CD14-positive monocyte (primary cell): Measurements from ENCODE around the gene MLEC. TPM values are rescaled to one million over a fixed set of nuclear protein-coding genes. Genes with fewer than 3 reads are reported as not detected.

Experiments used
- DNase-seq, 3 donors: peaks; one replicate each; pipeline ENCODE4 v3.0.0-alpha.2; 2011 to 2022
- H2AFZ ChIP-seq: 2 replicates; pipeline ENCODE4 v1.6.0; 2012; ENCODE audit warnings: mild to moderate bottlenecking, low read depth, low read length, inconsistent platforms; ENCODE audit not compliant: insufficient read depth, poor library complexity, severe bottlenecking
- H3K27ac ChIP-seq, 2 donors: 1 replicate in 1 of 2; 2 replicates in 1 of 2; pipeline ENCODE4 v1.5.1; 2012 to 2013; ENCODE audit warnings: low read length in 2 of 2, control low read depth in 1 of 2, inconsistent platforms in 1 of 2, low read depth in 1 of 2, mild to moderate bottlenecking in 1 of 2
- H3K27me3 ChIP-seq, 2 donors: one replicate each; pipeline versions ENCODE4 v1.6.0 to v1.6.1; 2011 to 2013; ENCODE audit warnings: low read length in 2 of 2; ENCODE audit not compliant: control insufficient read depth in 2 of 2, insufficient read depth in 2 of 2
- H3K36me3 ChIP-seq, 2 donors: replicated peaks in 1 of 2; 1 replicate in 1 of 2; 2 replicates in 1 of 2; pipeline versions ENCODE4 v1.5.1 to v1.6.1; 2012 to 2013; ENCODE audit warnings: low read length in 2 of 2, control low read depth in 1 of 2, inconsistent platforms in 1 of 2, mild to moderate bottlenecking in 1 of 2; ENCODE audit not compliant: insufficient read depth in 2 of 2, control insufficient read depth in 1 of 2
- H3K4me1 ChIP-seq, 2 donors: 1 replicate in 1 of 2; 2 replicates in 1 of 2; pipeline versions ENCODE4 v1.5.1 to v1.6.1; 2012 to 2013; ENCODE audit warnings: low read length in 2 of 2, control low read depth in 1 of 2, inconsistent platforms in 1 of 2, mild to moderate bottlenecking in 1 of 2, moderate library complexity in 1 of 2; ENCODE audit not compliant: insufficient read depth in 2 of 2, control insufficient read depth in 1 of 2
- H3K4me2 ChIP-seq: replicated peaks from 2 replicates; pipeline ENCODE3; 2012; ENCODE audit warnings: low read length, moderate library complexity, mild to moderate bottlenecking; ENCODE audit not compliant: poor library complexity, severe bottlenecking; ENCODE audit errors: extremely low read depth
- H3K4me3 ChIP-seq, 3 experiments: fragments of 200-600 bp in 1 of 3; sonication (generic) in 1 of 3; replicated peaks in 1 of 3; 1 replicate in 2 of 3; 2 replicates in 1 of 3; pipeline ENCODE4 v1.5.1; 2011 to 2013; ENCODE audit warnings: low read length in 3 of 3, mild to moderate bottlenecking in 3 of 3, control low read depth in 2 of 3, low read depth in 2 of 3, inconsistent platforms in 1 of 3, moderate library complexity in 1 of 3
- H3K79me2 ChIP-seq: 2 replicates; pipeline ENCODE4 v1.6.0; 2012; ENCODE audit warnings: mild to moderate bottlenecking, control low read depth, inconsistent platforms, low read length, moderate library complexity; ENCODE audit not compliant: insufficient read depth
- H3K9ac ChIP-seq: 2 replicates; pipeline ENCODE4 v1.6.0; 2017; ENCODE audit warnings: low read length, mild to moderate bottlenecking; ENCODE audit not compliant: insufficient read depth, poor library complexity, severe bottlenecking
- H3K9me3 ChIP-seq, 2 donors: replicated peaks in 1 of 2; 1 replicate in 1 of 2; 2 replicates in 1 of 2; pipeline versions ENCODE4 v1.5.1 to v1.6.1; 2012 to 2013; ENCODE audit warnings: low read length in 2 of 2, control low read depth in 1 of 2; ENCODE audit not compliant: control insufficient read depth in 1 of 2, insufficient read depth in 1 of 2
- H4K20me1 ChIP-seq: 2 replicates; pipeline ENCODE4 v1.6.0; 2012; ENCODE audit warnings: mild to moderate bottlenecking, low read length, control low read depth, moderate library complexity; ENCODE audit not compliant: insufficient read depth
- H3K27ac Mint-ChIP-seq, 7 donors: one replicate each; pipeline ENCODE4 v1.8.0; 2020; ENCODE audit warnings: mild to moderate bottlenecking in 7 of 7, mixed read lengths in 7 of 7, moderate library complexity in 6 of 7, inconsistent platforms in 2 of 7
- H3K27me3 Mint-ChIP-seq, 3 donors: one replicate each; pipeline ENCODE4 v1.8.0; 2021 to 2022; ENCODE audit warnings: low read depth in 3 of 3, mild to moderate bottlenecking in 3 of 3, mixed read lengths in 3 of 3, moderate library complexity in 3 of 3, inconsistent platforms in 1 of 3
- H3K36me3 Mint-ChIP-seq, 2 donors: one replicate each; pipeline ENCODE4 v1.8.0; 2020; ENCODE audit warnings: mixed read lengths in 2 of 2, inconsistent platforms in 1 of 2, mild to moderate bottlenecking in 1 of 2
- H3K4me1 Mint-ChIP-seq: one replicate; pipeline ENCODE4 v1.8.0; 2020; ENCODE audit warnings: mild to moderate bottlenecking, mixed read lengths
- H3K4me3 Mint-ChIP-seq, 2 donors: one replicate each; pipeline ENCODE4 v1.8.0; 2020; ENCODE audit warnings: mild to moderate bottlenecking in 2 of 2, mixed read lengths in 2 of 2, moderate library complexity in 1 of 2
- H3K9me3 Mint-ChIP-seq, 7 donors: one replicate each; pipeline ENCODE4 v1.8.0; 2020 to 2022; ENCODE audit warnings: mixed read lengths in 7 of 7, mild to moderate bottlenecking in 6 of 7, moderate library complexity in 6 of 7, inconsistent platforms in 2 of 7
- CTCF ChIP-seq: fragments of 200-600 bp; IDR thresholded peaks from one replicate; pipeline ENCODE4 v1.8.0; 2022; ENCODE audit warnings: antibody characterized with exemption, mild to moderate bottlenecking
- WGBS: methylation state at CpG from one replicate; pipeline ENCODE4 v1.1.5; 2013; ENCODE audit warnings: missing lambda C conversion rate; ENCODE audit not compliant: insufficient coverage; 5-methylcytosine and 5-hydroxymethylcytosine counted together
- intact Hi-C, 2 donors: fragments of 100-400 bp; cut with micrococcal nuclease; formaldehyde crosslinking; loops; one replicate each; pipeline versions ENCODE4 v1.15.0 to v1.15.1; 2023
- polyA plus RNA-seq, 3 donors: library from polyadenylated mRNA; depleted of rRNA in 1 of 3; unstranded in 2 of 3; stranded (reverse) in 1 of 3; fragments of 300-500 nt in 2 of 3; fragments of >200 nt in 1 of 3; fragmentation: Illumina TruSeq in 2 of 3; gene quantifications; 1 replicate in 2 of 3; 2 replicates in 1 of 3; pipeline ENCODE4 v1.2.3, GENCODE V29; 2012 to 2021

The MLEC gene
- polyA plus RNA-seq, 3 donors, result 10.9 to 79.5 (median 65.3) TPM

- peaks cover 0 to 4% (median 0%) of the 10 kb centered on the region in 3 donors for H3K27me3 Mint-ChIP-seq
- Histone ChIP-seq H3K4me2 (no peak overlapping the region), H3K27ac (no peak overlapping the region), H3K4me1 (no peaks in the 10 kb centered on the region), H3K9ac (no peak overlapping the region), H3K4me3 (no peak overlapping the region), H3K79me2 (no peaks in the 10 kb centered on the region), H2AFZ (no peak overlapping the region), H3K27me3 (no peaks in the 10 kb centered on the region), H4K20me1 (no peaks in the 10 kb centered on the region), H3K9me3 (no peaks in the 10 kb centered on the region), H3K36me3 (peaks cover 21 to 23% of the 10 kb centered on the region in 2 donors)
- H3K9me3 Mint-ChIP-seq, result peaks cover 0 to 6% (median 0%) of the 10 kb centered on the region in 7 donors
- peaks cover 21 to 54% of the 10 kb centered on the region in 2 donors for H3K36me3 Mint-ChIP-seq
- 95% methylated on average over 3 of the region's 3 CpGs for WGBS
- no peak for DNase-seq
- peak overlapping the region in 1 of 7 donors; percentile 30 for H3K27ac Mint-ChIP-seq
- H3K4me1 Mint-ChIP-seq, result peaks cover 4% of the 10 kb centered on the region
- intact Hi-C loops, result no loop called here
- no peak for TF ChIP-seq CTCF
- H3K4me3 Mint-ChIP-seq, result no peak overlapping the region
Observed at GRCh38 chr12:120733574-120733973, 46.6 kb downstream of the MLEC start.

- peak overlapping the region in 1 of 7 donors; percentile 76 for H3K27ac Mint-ChIP-seq
- no peak overlapping the region for H3K4me3 Mint-ChIP-seq
- H3K9me3 ChIP-seq, result no peaks in the 10 kb centered on the region
- no peak overlapping the region for H3K27ac ChIP-seq
- no peaks in the 10 kb centered on the region for H3K27me3 ChIP-seq
- peaks cover 26 to 56% of the 10 kb centered on the region in 2 donors for H3K36me3 Mint-ChIP-seq
- WGBS, result 94% methylated on average over 9 of the region's 10 CpGs
- peaks cover 0 to 6% (median 0%) of the 10 kb centered on the region in 7 donors for H3K9me3 Mint-ChIP-seq
- H3K4me3 ChIP-seq, result no peak overlapping the region
- no peak overlapping the region for H2AFZ ChIP-seq
- no peaks in the 10 kb centered on the region for H3K79me2 ChIP-seq
- H3K4me1 ChIP-seq, result no peaks in the 10 kb centered on the region
- H3K4me1 Mint-ChIP-seq, result peaks cover 4% of the 10 kb centered on the region
- no peak for TF ChIP-seq CTCF
- no peak overlapping the region for H3K4me2 ChIP-seq
- DNase-seq, result no peak
- intact Hi-C loops, result no loop called here
- H3K27me3 Mint-ChIP-seq, result peaks cover 0 to 4% (median 0%) of the 10 kb centered on the region in 3 donors
- H3K9ac ChIP-seq, result no peak overlapping the region
- peaks cover 26 to 28% of the 10 kb centered on the region in 2 donors for H3K36me3 ChIP-seq
- H4K20me1 ChIP-seq, result no peaks in the 10 kb centered on the region
Observed at GRCh38 chr12:120734210-120734609, 47.3 kb downstream of the MLEC start.
